GM19239 (cell line): Measurements from ENCODE around the gene STK32C.

Experiments used
- DNase-seq: peaks from one replicate; pipeline ENCODE4 v3.0.0; 2011; ENCODE audit warnings: low spot score; ENCODE audit not compliant: insufficient read length
- FAIRE-seq: peaks from 2 replicates; lab custom pipeline; 2011; peaks lifted over from hg19 to GRCh38; lab: Jason Lieb, UNC

The STK32C gene

GRCh38 chr10:132237871-132238270 lies 69.9 kb downstream of the STK32C start:
- FAIRE-seq (no peak), DNase-seq (no peak)

- FAIRE-seq: no peak
- no peak for DNase-seq
Observed at GRCh38 chr10:132237396-132237795, 70.4 kb downstream of the STK32C start.

GRCh38 chr10:132236881-132237280 lies 70.9 kb downstream of the STK32C start:
- FAIRE-seq: no peak
- no peak for DNase-seq

GRCh38 chr10:132236161-132236560 lies 71.6 kb downstream of the STK32C start:
- FAIRE-seq (no peak), DNase-seq (no peak)

GRCh38 chr10:132234860-132235259 lies 72.9 kb downstream of the STK32C start:
- FAIRE-seq: no peak
- no peak for DNase-seq

GRCh38 chr10:132233501-132234085 lies 74.2 kb downstream of the STK32C start:
- DNase-seq (no peak), FAIRE-seq (no peak)

GRCh38 chr10:132232981-132233380 lies 74.8 kb downstream of the STK32C start:
- FAIRE-seq (no peak), DNase-seq (no peak)

GRCh38 chr10:132232023-132232951 lies 75.5 kb downstream of the STK32C start:
- DNase-seq: no peak

GRCh38 chr10:132231656-132232022 lies 76.1 kb downstream of the STK32C start:
- FAIRE-seq (no peak), DNase-seq (no peak)

More at GRCh38 chr10:132232023-132232951, 75.5 kb downstream of the STK32C start:
- FAIRE-seq: peak; percentile 90

- no peak for DNase-seq
- FAIRE-seq: no peak
Observed at GRCh38 chr10:132230557-132231210, 77.1 kb downstream of the STK32C start.

- FAIRE-seq: peak; percentile 70
- peak; percentile 93 for DNase-seq
Observed at GRCh38 chr10:132229834-132230556, 77.8 kb downstream of the STK32C start.

- FAIRE-seq (no peak), DNase-seq (no peak)
Observed at GRCh38 chr10:132229096-132229495, 78.7 kb downstream of the STK32C start.

- DNase-seq (no peak), FAIRE-seq (no peak)
Observed at GRCh38 chr10:132228616-132229015, 79.1 kb downstream of the STK32C start.

GRCh38 chr10:132227851-132228390 lies 79.8 kb downstream of the STK32C start:
- FAIRE-seq (no peak), DNase-seq (no peak)

GRCh38 chr10:132226586-132227405 lies 81.0 kb downstream of the STK32C start:
- DNase-seq: no peak
- no peak for FAIRE-seq

GRCh38 chr10:132225849-132226205 lies 81.9 kb downstream of the STK32C start:
- no peak for DNase-seq
- no peak for FAIRE-seq

- FAIRE-seq (no peak), DNase-seq (no peak)
Observed at GRCh38 chr10:132225073-132225848, 82.5 kb downstream of the STK32C start.

- no peak for DNase-seq
- FAIRE-seq: no peak
Observed at GRCh38 chr10:132224343-132225072, 83.2 kb downstream of the STK32C start.
